HepG2 (cell line): ENCODE data around the gene SNX18. TPM values are rescaled to one million over a fixed set of nuclear protein-coding genes. Genes with fewer than 3 reads are reported as not detected.

Experiments
- ATAC-seq: fragments of 200-7000 bp; cut with Tn5 transposase; 3 replicates; pipeline ENCODE4 v1.9.1; 2020; ENCODE audit warnings: mild to moderate bottlenecking, moderate library complexity
- BruUV-seq: library from RNA; stranded (reverse); fragments of 400-500 nt; replicated peaks from 2 replicates; lab custom pipeline; 2021; lab: Mats Ljungman, UMichigan
- CTCF ChIA-PET: fragments of 300-600 bp; formaldehyde crosslinking; extraction: SDS; loops from one replicate; lab custom pipeline; 2021; ENCODE audit warnings: low total read pairs, inconsistent platforms, low intra/inter-chr PET ratio; lab: Yijun Ruan, JAX
- POLR2A ChIA-PET: fragments of 350-600 bp; sonication (Branson Sonifier 250); formaldehyde crosslinking; loops from one replicate; lab custom pipeline; 2020; ENCODE audit warnings: antibody characterized with exemption, inconsistent platforms; lab: Yijun Ruan, JAX
- DNase-seq: peaks from one replicate; pipeline ENCODE4 v3.0.0-alpha.2; 2015; ENCODE audit warnings: low spot score
- FAIRE-seq: peaks from 3 replicates; lab custom pipeline; 2011; peaks lifted over from hg19 to GRCh38; lab: Jason Lieb, UNC
- H2AFZ ChIP-seq: one replicate; pipeline ENCODE4 v1.6.1; 2011; ENCODE audit warnings: low read length, inconsistent platforms
- H3K27ac ChIP-seq: fragments of 300-600 bp; 3 replicates; pipeline ENCODE4 v1.8.0; 2011; ENCODE audit warnings: mixed run types, mild to moderate bottlenecking, mixed read lengths, low read length, inconsistent platforms; ENCODE audit not compliant: insufficient read depth; ENCODE audit errors: extremely low read length
- H3K27me3 ChIP-seq, 2 experiments: fragments of 200-600 bp in 1 of 2; 2 replicates in 1 of 2; 3 replicates in 1 of 2; pipeline versions ENCODE4 v1.6.0 to v1.8.0; 2011; ENCODE audit warnings: low read length in 2 of 2, mild to moderate bottlenecking in 2 of 2, moderate library complexity in 2 of 2, inconsistent platforms in 1 of 2; ENCODE audit not compliant: insufficient read depth in 2 of 2, control insufficient read depth in 1 of 2
- H3K36me3 ChIP-seq, 2 experiments: fragments of 200-600 bp in 1 of 2; replicated peaks in 1 of 2; 2 replicates in 1 of 2; 3 replicates in 1 of 2; pipeline versions ENCODE4 v1.5.1 to v1.8.0; 2011; ENCODE audit warnings: low read length in 2 of 2, inconsistent platforms in 1 of 2; ENCODE audit not compliant: insufficient read depth in 2 of 2, control insufficient read depth in 1 of 2
- H3K4me1 ChIP-seq: 2 replicates; pipeline ENCODE4 v1.5.1; 2012; ENCODE audit warnings: low read length, inconsistent platforms; ENCODE audit not compliant: insufficient read depth
- H3K4me2 ChIP-seq: 2 replicates; pipeline ENCODE4 v1.6.0; 2011; ENCODE audit warnings: low read depth, low read length, inconsistent platforms
- H3K4me3 ChIP-seq, 3 experiments: fragments of 200-600 bp in 1 of 3; sonication (generic), shearing (Covaris generic) in 1 of 3; replicated peaks in 1 of 3; 2 replicates each; pipeline ENCODE4 v1.5.1; 2011 to 2016; ENCODE audit warnings: low read length in 3 of 3, inconsistent platforms in 2 of 3, low read depth in 2 of 3, mild to moderate bottlenecking in 2 of 3, control low read depth in 1 of 3, mixed read lengths in 1 of 3; ENCODE audit not compliant: insufficient read depth in 1 of 3
- H3K79me2 ChIP-seq: one replicate; pipeline ENCODE4 v1.6.1; 2011; ENCODE audit warnings: low read length, inconsistent platforms; ENCODE audit not compliant: insufficient read depth
- H3K9ac ChIP-seq: 2 replicates; pipeline ENCODE4 v1.6.0; 2011; ENCODE audit warnings: mild to moderate bottlenecking, low read depth, low read length, inconsistent platforms; ENCODE audit not compliant: insufficient read depth
- H3K9me3 ChIP-seq: 2 replicates; pipeline ENCODE4 v1.5.1; 2012; ENCODE audit warnings: mild to moderate bottlenecking, low read length
- H4K20me1 ChIP-seq: 2 replicates; pipeline ENCODE4 v1.6.0; 2011; ENCODE audit warnings: inconsistent platforms, mild to moderate bottlenecking, low read length, moderate library complexity; ENCODE audit not compliant: insufficient read depth
- JDP2 ChIP-seq: sonication (generic); formaldehyde crosslinking; IDR thresholded peaks from 2 replicates; pipeline ENCODE4 v1.8.1; 2022; ENCODE audit warnings: missing genetic modification reagents, borderline replicate concordance
- SRSF9 ChIP-seq: fragments of 200-400 bp; formaldehyde crosslinking; IDR thresholded peaks from 2 replicates; pipeline ENCODE4 v1.6.1; 2018; ENCODE audit warnings: borderline replicate concordance, mild to moderate bottlenecking, low read depth, low read length; ENCODE audit not compliant: insufficient read depth, poor library complexity, severe bottlenecking
- TMF1 ChIP-seq: sonication (generic); formaldehyde crosslinking; IDR thresholded peaks from 2 replicates; pipeline ENCODE4 v1.8.1; 2022; ENCODE audit warnings: low read depth, missing genetic modification reagents
- ZNF225 ChIP-seq: sonication (generic); formaldehyde crosslinking; IDR thresholded peaks from 2 replicates; pipeline ENCODE4 v1.4.0; 2020; ENCODE audit warnings: mild to moderate bottlenecking, missing genetic modification reagents
- ZNF468 ChIP-seq: sonication (generic); formaldehyde crosslinking; IDR thresholded peaks from 2 replicates; pipeline ENCODE4 v1.8.0; 2022; ENCODE audit warnings: mild to moderate bottlenecking, moderate library complexity, missing genetic modification reagents
- ZNF530 ChIP-seq: sonication (generic); formaldehyde crosslinking; IDR thresholded peaks from 2 replicates; pipeline ENCODE4 v1.5.0; 2020; ENCODE audit warnings: low read depth, mild to moderate bottlenecking, missing genetic modification reagents
- ZSCAN29 ChIP-seq: sonication (generic); formaldehyde crosslinking; conservative IDR thresholded peaks from 2 replicates; pipeline ENCODE4 v1.4.0; 2020; ENCODE audit warnings: mild to moderate bottlenecking, missing genetic modification reagents
- WGBS: methylation state at CpG from one replicate; pipeline ENCODE4 v1.1.6; 2017; ENCODE audit warnings: low lambda C conversion rate; 5-methylcytosine and 5-hydroxymethylcytosine counted together
- in situ Hi-C: cut with HindIII; loops from 2 replicates; pipeline ENCODE4 v1.10.0; 2017; ENCODE audit warnings: low pct_unique_long_range_greater_than_20kb; ENCODE audit not compliant: extremely low pct_ligation_motif_present
- intact Hi-C: fragments of 100-400 bp; cut with micrococcal nuclease; formaldehyde crosslinking; loops from one replicate; pipeline ENCODE4 v1.10.0; 2022; ENCODE audit not compliant: unreplicated experiment
- polyA plus RNA-seq, 8 experiments: library from polyadenylated mRNA; depleted of rRNA in 3 of 8; stranded (reverse) in 7 of 8; unstranded in 1 of 8; fragments of >200 nt; fragmentation: Illumina TruSeq in 4 of 8; extraction: Trizol in 4 of 8; gene quantifications; 2 replicates each; pipeline versions ENCODE4 v1.2.1 to v1.2.3, GENCODE V29; 2011 to 2016; ENCODE audit warnings: low read depth in 4 of 8, missing spikeins in 1 of 8, mixed read lengths in 1 of 8; ENCODE audit not compliant: insufficient read depth in 1 of 8
- total RNA-seq, 5 experiments: library from RNA; depleted of rRNA; stranded (reverse); fragments of >200 nt; fragmentation: Illumina TruSeq; extraction: Trizol; gene quantifications; 2 replicates each; pipeline ENCODE4 v1.2.3, GENCODE V29; 2016; ENCODE audit warnings: low read depth in 1 of 5
- TF ChIP-seq, protein P1 (sequence below): sonication (generic); formaldehyde crosslinking; IDR thresholded peaks from 2 replicates; pipeline ENCODE4 v1.4.0; 2020; ENCODE audit warnings: mild to moderate bottlenecking, low read depth, missing genetic modification reagents
- TF ChIP-seq, protein P2 (sequence below): sonication (generic); formaldehyde crosslinking; IDR thresholded peaks from 2 replicates; pipeline ENCODE4 v1.4.0; 2020; ENCODE audit warnings: mild to moderate bottlenecking, missing genetic modification reagents
- TF ChIP-seq, protein P3 (sequence below): IDR thresholded peaks from 2 replicates; pipeline ENCODE4 v1.4.0; 2020; ENCODE audit warnings: mild to moderate bottlenecking, missing genetic modification reagents

Gene SNX18
- total and polyA plus RNA-seq, 2 of the 13 experiments (the other 11 are each of a cell fraction or from before 2014, with no cell fraction given): 2.3 to 6.2 TPM

DNA sequence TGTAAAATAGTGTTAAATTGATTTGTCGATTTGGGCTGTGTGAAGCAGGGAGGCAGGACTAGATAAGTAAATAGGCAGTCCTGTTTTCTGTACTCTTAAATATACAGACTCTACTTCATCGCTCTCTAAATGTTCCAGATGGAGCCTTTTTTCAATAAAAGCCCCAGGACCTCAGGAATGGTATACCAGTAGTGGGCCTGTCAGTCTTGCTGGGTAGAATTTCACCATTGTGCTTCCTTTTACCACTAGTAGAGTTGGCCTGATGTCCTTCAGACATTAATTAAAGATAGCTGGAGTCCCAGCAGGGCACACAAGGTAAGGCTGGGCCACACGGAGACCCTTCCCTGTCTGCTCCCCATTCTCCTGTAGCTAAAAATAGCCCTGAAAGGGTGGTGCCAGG, 6.0 kb downstream of the SNX18 start:
- no peaks in the 10 kb centered on the region for H3K36me3 ChIP-seq
- ATAC-seq: no peak
- H3K4me1 ChIP-seq: peaks cover 31% of the 10 kb centered on the region
- no peak overlapping the region for H2AFZ ChIP-seq
- H3K27me3 ChIP-seq: no peaks in the 10 kb centered on the region
- no peak overlapping the region for H3K4me3 ChIP-seq
- H3K4me2 ChIP-seq: no peak overlapping the region
- H3K9me3 ChIP-seq: no peaks in the 10 kb centered on the region
- H4K20me1 ChIP-seq: 0 out of 2 replicates have a peak, but pooled peaks cover 5% of the 10 kb centered on the region
- no peak overlapping the region for H3K27ac ChIP-seq
- in situ Hi-C loops (loop anchor here (25.0 kb wide), 1 partner anchor 639 kb away; the partner anchor contains the start of genes CDC20B and GPX8), intact Hi-C loops (loop anchor here (10.0 kb wide), 1 partner anchor 101 kb away; no protein-coding TSS in a partner anchor)
- DNase-seq: no peak
- no peak for FAIRE-seq
- 95% methylated on average over 2 of the region's 3 CpGs for WGBS
- BruUV-seq: no TSS peak
- no peak overlapping the region for H3K9ac ChIP-seq
- CTCF ChIA-PET: no interaction called here
- H3K79me2 ChIP-seq: peaks cover 26% of the 10 kb centered on the region
- TF ChIP-seq, protein P1, sequence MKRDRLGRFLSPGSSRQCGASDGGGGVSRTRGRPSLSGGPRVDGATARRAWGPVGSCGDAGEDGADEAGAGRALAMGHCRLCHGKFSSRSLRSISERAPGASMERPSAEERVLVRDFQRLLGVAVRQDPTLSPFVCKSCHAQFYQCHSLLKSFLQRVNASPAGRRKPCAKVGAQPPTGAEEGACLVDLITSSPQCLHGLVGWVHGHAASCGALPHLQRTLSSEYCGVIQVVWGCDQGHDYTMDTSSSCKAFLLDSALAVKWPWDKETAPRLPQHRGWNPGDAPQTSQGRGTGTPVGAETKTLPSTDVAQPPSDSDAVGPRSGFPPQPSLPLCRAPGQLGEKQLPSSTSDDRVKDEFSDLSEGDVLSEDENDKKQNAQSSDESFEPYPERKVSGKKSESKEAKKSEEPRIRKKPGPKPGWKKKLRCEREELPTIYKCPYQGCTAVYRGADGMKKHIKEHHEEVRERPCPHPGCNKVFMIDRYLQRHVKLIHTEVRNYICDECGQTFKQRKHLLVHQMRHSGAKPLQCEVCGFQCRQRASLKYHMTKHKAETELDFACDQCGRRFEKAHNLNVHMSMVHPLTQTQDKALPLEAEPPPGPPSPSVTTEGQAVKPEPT (CRISPR knock-in tag): no peak
- TF ChIP-seq TMF1 (CRISPR knock-in tag) (no peak), ZSCAN29 (no peak), ZNF225 (no peak), SRSF9 (no peak), JDP2 (no peak), ZNF530 (CRISPR knock-in tag) (no peak), ZNF468 (no peak)
- TF ChIP-seq, protein P2, sequence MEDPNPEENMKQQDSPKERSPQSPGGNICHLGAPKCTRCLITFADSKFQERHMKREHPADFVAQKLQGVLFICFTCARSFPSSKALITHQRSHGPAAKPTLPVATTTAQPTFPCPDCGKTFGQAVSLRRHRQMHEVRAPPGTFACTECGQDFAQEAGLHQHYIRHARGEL (CRISPR knock-in tag): no peak
- TF ChIP-seq, protein P3, sequence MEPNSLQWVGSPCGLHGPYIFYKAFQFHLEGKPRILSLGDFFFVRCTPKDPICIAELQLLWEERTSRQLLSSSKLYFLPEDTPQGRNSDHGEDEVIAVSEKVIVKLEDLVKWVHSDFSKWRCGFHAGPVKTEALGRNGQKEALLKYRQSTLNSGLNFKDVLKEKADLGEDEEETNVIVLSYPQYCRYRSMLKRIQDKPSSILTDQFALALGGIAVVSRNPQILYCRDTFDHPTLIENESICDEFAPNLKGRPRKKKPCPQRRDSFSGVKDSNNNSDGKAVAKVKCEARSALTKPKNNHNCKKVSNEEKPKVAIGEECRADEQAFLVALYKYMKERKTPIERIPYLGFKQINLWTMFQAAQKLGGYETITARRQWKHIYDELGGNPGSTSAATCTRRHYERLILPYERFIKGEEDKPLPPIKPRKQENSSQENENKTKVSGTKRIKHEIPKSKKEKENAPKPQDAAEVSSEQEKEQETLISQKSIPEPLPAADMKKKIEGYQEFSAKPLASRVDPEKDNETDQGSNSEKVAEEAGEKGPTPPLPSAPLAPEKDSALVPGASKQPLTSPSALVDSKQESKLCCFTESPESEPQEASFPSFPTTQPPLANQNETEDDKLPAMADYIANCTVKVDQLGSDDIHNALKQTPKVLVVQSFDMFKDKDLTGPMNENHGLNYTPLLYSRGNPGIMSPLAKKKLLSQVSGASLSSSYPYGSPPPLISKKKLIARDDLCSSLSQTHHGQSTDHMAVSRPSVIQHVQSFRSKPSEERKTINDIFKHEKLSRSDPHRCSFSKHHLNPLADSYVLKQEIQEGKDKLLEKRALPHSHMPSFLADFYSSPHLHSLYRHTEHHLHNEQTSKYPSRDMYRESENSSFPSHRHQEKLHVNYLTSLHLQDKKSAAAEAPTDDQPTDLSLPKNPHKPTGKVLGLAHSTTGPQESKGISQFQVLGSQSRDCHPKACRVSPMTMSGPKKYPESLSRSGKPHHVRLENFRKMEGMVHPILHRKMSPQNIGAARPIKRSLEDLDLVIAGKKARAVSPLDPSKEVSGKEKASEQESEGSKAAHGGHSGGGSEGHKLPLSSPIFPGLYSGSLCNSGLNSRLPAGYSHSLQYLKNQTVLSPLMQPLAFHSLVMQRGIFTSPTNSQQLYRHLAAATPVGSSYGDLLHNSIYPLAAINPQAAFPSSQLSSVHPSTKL: no peak
- POLR2A ChIA-PET: no interaction called here
